ENCODE results near the gene CLSTN2. TPM values are rescaled to one million over a fixed set of nuclear protein-coding genes. Genes with fewer than 3 reads are reported as not detected.

The CLSTN2 gene
- total RNA-seq, 2 donors from 2014 or later, result not detected

DNA sequence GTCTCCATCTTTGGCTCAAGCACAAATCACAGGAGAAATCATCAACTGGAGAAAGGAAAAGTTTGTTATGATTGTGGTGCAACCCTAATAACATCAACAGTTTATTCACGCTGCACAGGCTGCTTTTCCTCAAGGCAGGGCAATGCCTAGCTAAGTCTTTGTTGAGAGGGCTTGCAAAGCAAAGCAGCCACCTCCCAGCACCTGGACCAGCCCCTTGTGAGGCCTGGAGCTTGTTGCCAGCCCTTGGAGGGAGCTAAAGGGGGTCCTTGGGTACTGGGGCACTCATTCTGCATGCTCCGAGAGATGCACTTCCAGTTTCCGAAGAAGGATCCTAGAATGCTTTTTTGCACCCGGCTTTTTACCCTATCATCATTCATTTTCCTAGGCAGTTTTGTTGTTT, 288.2 kb downstream of the CLSTN2 start:
- DNase-seq (no peak), ATAC-seq (replicated peaks in 1 of 2) (no peak)
- no peaks in the 10 kb centered on the region for H3K27me3 Mint-ChIP-seq (ENCODE audit: low read depth)
- no peak overlapping the region for H3K27ac Mint-ChIP-seq
- H3K4me1 Mint-ChIP-seq (ENCODE audit: low read depth), result no peaks in the 10 kb centered on the region
- H3K4me3 Mint-ChIP-seq, result no peak overlapping the region
- peaks cover 0 to 3% of the 10 kb centered on the region in 2 donors for H3K36me3 Mint-ChIP-seq (ENCODE audit: insufficient read depth in 2 of 2)
- peaks cover 3 to 4% of the 10 kb centered on the region in 2 donors for H3K9me3 Mint-ChIP-seq

DNA sequence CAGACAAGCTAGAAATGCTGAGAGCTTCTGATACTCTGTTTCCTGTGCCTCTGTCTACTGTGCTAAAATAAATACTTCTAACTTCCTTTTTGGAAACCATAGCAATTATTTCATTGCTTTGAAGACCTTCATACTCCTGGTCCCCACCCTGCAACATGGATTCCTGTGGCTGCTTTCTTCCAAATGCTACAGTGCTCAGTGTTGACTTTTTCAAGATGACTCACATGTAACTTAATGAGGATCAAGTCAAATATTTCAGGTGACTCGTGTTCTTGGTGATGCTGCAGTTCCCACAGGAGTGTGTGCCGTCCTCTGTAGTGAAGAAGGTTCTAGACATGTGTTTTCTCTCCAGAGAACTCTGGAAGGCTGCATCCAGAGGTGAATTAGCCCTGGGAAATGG, 288.6 kb downstream of the CLSTN2 start:
- Mint-ChIP-seq H3K4me3 (no peak overlapping the region), H3K9me3 (peaks cover 5 to 7% of the 10 kb centered on the region in 2 donors), H3K27ac (no peak overlapping the region), H3K27me3 (ENCODE audit: low read depth) (no peaks in the 10 kb centered on the region), H3K36me3 (ENCODE audit: insufficient read depth in 2 of 2) (peaks cover 0 to 4% of the 10 kb centered on the region in 2 donors), H3K4me1 (ENCODE audit: low read depth) (no peaks in the 10 kb centered on the region)
- no peak for DNase-seq
- ATAC-seq (replicated peaks in 1 of 2), result no peak

DNA sequence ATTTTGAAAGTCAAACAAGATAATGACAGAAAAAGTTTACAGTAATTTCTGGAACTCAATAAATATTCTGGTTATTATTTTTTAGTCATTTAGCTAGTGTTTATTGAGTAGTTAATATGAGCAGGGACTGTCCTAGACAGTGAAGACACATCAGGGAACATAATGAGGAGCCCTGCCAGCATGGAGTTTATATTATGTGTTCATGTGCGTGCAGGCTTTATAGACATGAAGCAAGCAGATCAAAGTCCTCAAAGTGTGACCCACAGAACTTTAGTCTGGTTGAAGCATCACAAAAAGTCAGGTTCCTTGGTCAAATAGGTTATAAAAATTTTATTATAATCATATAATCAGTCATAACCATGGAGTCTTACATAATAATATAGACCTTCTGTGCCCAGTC, 289.3 kb downstream of the CLSTN2 start:
- DNase-seq (no peak), ATAC-seq (replicated peaks in 1 of 2) (no peak)
- Mint-ChIP-seq H3K4me1 (ENCODE audit: low read depth) (no peaks in the 10 kb centered on the region), H3K36me3 (ENCODE audit: insufficient read depth in 2 of 2) (peaks cover 0 to 4% of the 10 kb centered on the region in 2 donors), H3K9me3 (peaks cover 5 to 7% of the 10 kb centered on the region in 2 donors), H3K27me3 (ENCODE audit: low read depth) (no peaks in the 10 kb centered on the region), H3K4me3 (no peak overlapping the region), H3K27ac (no peak overlapping the region)

DNA sequence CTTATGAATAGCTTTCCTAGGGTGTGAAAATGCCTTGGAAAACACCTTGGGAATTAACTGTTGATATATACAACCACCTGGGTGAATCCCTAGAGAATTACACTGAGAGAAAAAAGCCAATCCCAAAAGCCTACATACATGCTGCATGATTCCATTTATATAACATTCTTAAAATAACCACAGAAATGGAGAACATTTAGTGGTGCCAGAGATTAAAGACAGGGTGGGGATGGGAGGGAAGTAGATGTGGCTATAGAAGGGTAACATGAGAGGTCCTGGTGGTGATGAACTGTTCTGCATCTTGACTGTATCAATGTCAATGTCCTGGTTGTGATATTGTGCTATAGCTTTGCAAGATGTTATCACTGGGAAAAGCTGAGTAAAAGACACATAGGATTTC, 291.0 kb downstream of the CLSTN2 start:
- DNase-seq (no peak), ATAC-seq (replicated peaks in 1 of 2) (no peak)
- Mint-ChIP-seq H3K4me1 (ENCODE audit: low read depth) (no peaks in the 10 kb centered on the region), H3K36me3 (ENCODE audit: insufficient read depth in 2 of 2) (peaks cover 0 to 4% of the 10 kb centered on the region in 2 donors), H3K9me3 (peaks cover 8 to 11% of the 10 kb centered on the region in 2 donors), H3K4me3 (no peak overlapping the region), H3K27me3 (ENCODE audit: low read depth) (no peaks in the 10 kb centered on the region), H3K27ac (no peak overlapping the region)

DNA sequence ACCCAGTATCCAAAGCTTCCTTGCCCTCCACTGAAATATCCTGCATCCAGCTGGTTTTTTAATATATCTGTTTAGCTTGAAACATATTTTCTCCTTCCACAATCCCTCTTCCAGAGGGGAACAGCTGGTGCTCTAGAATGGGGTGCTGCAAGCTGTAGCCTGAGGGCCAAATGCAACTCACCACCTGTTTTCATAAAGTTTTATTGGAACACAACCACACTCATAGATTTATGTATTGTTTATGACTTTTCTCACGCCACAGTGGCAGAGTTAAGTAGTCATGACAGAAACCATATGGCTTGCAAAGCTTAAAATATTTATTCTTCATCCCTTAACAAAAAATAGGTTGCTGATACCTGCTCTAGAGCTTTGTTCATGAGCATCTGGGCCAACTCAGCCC, 298.7 kb downstream of the CLSTN2 start:
- DNase-seq (no peak), ATAC-seq (replicated peaks in 1 of 2) (no peak)
- Mint-ChIP-seq H3K27me3 (ENCODE audit: low read depth) (no peaks in the 10 kb centered on the region), H3K27ac (no peak overlapping the region), H3K4me3 (no peak overlapping the region), H3K9me3 (peaks cover 4 to 7% of the 10 kb centered on the region in 2 donors), H3K4me1 (ENCODE audit: low read depth) (no peaks in the 10 kb centered on the region), H3K36me3 (ENCODE audit: insufficient read depth in 2 of 2) (no peaks in the 10 kb centered on the region)

DNA sequence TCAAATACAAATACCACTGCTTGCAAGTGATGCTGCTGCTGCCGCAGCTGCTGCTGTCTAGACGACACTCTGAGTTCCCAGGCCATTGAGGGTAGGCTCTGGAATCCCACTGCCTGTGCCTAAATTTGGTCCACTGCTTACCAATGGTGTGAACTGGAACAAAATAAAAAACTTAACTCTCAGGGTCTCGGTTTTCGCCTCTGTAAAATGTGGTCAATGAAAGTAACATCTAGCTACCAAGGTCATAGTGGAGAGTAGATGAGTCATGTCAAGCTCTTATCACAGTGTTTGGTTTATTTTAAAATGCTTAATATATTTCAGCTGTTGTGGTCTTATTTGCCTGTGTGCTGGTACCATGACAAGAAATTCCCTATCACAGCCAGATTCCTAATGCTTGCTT, 299.3 kb downstream of the CLSTN2 start:
- Mint-ChIP-seq H3K36me3 (ENCODE audit: insufficient read depth in 2 of 2) (no peaks in the 10 kb centered on the region), H3K4me3 (no peak overlapping the region), H3K4me1 (ENCODE audit: low read depth) (no peaks in the 10 kb centered on the region), H3K27ac (no peak overlapping the region), H3K27me3 (ENCODE audit: low read depth) (no peaks in the 10 kb centered on the region), H3K9me3 (peaks cover 4 to 7% of the 10 kb centered on the region in 2 donors)
- no peak for ATAC-seq (replicated peaks in 1 of 2)
- no peak for DNase-seq

DNA sequence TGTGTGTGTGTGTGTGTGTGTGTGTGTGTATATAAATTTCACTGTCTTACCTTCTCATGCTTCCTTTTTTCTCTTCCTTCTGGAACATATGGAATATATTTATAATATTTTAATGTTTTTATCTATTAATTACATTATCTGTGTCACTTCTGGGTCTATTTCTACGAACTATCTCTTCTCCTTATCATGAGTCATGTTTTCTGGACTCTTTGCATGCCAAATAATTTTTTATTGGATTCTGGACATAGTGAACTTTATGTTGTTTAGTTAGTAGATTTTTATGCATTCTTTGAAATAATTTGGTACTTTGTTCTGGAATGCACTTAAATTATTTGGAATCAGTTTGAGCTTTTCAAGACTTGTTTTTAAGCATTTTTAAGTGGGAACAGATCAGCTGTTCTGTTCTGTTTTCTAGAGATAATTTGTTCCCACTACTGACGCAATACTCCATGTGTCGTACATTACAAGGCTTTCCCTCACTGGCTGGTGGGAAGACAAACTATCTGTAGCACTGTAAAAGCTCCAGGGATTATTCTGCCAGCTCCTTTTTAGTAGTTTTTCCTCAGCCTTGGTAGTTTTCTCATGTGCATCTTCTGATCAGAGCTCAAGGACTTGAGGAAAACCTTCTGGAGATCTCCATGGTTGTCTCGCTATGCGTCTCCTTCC, 302.0 kb downstream of the CLSTN2 start:
- DNase-seq, result no peak
- Mint-ChIP-seq H3K27me3 (ENCODE audit: low read depth) (no peaks in the 10 kb centered on the region), H3K36me3 (ENCODE audit: insufficient read depth in 2 of 2) (no peaks in the 10 kb centered on the region), H3K4me3 (no peak overlapping the region), H3K9me3 (peaks cover 0 to 5% of the 10 kb centered on the region in 2 donors), H3K27ac (no peak overlapping the region), H3K4me1 (ENCODE audit: low read depth) (no peaks in the 10 kb centered on the region)
- no peak for ATAC-seq (replicated peaks in 1 of 2)

DNA sequence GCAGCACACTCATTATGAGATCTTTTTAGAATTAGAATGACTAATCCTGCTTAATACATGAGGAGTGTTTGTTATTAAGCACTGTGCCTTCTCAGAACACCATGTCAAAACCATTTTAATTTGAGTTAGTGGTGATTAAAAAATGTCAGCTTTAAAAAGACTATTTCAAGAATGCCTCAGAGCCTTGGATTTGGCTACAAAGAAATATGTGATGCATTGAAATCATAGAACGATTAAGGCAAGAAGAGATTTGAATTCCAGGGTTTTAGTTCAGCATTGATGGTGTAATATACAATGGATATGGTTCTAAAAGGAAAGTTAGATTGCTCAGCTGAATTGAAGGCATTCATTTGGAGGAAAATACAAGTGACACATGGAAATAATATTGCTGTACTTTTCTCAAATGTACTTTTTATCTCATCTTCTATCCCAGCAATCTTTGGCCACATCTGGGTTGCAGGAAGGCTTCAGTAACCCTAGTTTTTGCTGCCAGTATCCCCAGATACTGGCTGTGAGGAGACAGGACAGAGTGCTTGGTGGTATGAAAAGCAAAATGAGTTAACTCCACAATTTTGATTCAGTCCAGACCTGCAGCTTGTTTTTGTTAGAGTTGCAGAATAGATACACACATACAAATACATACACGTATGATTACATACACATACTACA, 303.8 kb downstream of the CLSTN2 start:
- Mint-ChIP-seq H3K4me1 (ENCODE audit: low read depth) (no peaks in the 10 kb centered on the region), H3K27ac (no peak overlapping the region), H3K9me3 (peaks cover 0 to 5% of the 10 kb centered on the region in 2 donors), H3K36me3 (ENCODE audit: insufficient read depth in 2 of 2) (no peaks in the 10 kb centered on the region), H3K27me3 (ENCODE audit: low read depth) (no peaks in the 10 kb centered on the region), H3K4me3 (no peak overlapping the region)
- DNase-seq, result no peak
- no peak for ATAC-seq (replicated peaks in 1 of 2)

DNA sequence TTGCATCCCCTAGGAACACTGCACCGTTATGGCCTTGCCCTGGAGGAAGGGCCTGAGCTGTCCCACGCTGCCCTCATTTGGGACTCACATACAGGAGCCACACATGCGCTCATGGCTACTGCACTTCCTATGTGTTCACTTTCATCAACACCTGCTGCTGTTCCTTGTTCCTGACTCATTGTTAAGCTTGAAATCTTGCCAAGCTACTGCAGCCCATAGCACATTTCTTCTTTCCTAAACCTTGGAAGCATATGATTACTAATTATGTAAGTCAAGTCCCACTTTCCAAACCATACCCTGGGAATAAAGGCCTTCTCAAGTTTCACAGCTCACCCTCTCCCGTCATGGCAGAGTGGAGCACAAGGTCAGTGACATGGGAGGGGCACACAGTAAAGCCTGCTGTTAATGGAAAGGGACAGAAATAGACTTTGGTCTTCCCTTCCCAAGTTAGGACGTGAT, 307.9 kb downstream of the CLSTN2 start:
- no peaks in the 10 kb centered on the region for H3K36me3 Mint-ChIP-seq (ENCODE audit: insufficient read depth in 2 of 2)
- no peak for DNase-seq
- no peak overlapping the region for H3K27ac Mint-ChIP-seq
- H3K27me3 Mint-ChIP-seq (ENCODE audit: low read depth), result no peaks in the 10 kb centered on the region
- H3K9me3 Mint-ChIP-seq, result no peaks in the 10 kb centered on the region
- ATAC-seq (replicated peaks in 1 of 2), result no peak
- no peak overlapping the region for H3K4me3 Mint-ChIP-seq
- H3K4me1 Mint-ChIP-seq (ENCODE audit: low read depth), result no peaks in the 10 kb centered on the region

DNA sequence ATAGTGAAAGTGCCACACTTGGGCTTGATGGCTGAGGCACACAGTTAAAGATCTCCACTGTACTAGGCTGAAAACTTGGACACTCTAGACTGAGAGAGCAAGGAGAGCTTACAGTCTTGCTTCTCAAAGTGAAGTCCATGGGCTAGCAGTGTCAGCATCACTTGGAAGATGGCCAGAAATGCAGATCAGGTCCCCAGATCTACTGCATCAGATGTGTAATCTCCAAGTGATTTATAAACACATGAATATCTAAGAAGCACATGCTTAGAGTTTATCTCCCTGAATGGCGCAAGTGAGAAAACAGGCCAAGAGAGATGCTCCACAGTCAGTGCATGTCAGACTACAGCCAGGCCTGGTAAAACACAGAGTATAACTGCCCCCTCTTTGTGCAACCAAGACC, 308.6 kb downstream of the CLSTN2 start:
- no peaks in the 10 kb centered on the region for H3K27me3 Mint-ChIP-seq (ENCODE audit: low read depth)
- no peak overlapping the region for H3K27ac Mint-ChIP-seq
- ATAC-seq (replicated peaks in 1 of 2) (no peak), DNase-seq (no peak)
- H3K4me3 Mint-ChIP-seq, result no peak overlapping the region
- no peaks in the 10 kb centered on the region for H3K36me3 Mint-ChIP-seq (ENCODE audit: insufficient read depth in 2 of 2)
- H3K9me3 Mint-ChIP-seq, result no peaks in the 10 kb centered on the region
- no peaks in the 10 kb centered on the region for H3K4me1 Mint-ChIP-seq (ENCODE audit: low read depth)

DNA sequence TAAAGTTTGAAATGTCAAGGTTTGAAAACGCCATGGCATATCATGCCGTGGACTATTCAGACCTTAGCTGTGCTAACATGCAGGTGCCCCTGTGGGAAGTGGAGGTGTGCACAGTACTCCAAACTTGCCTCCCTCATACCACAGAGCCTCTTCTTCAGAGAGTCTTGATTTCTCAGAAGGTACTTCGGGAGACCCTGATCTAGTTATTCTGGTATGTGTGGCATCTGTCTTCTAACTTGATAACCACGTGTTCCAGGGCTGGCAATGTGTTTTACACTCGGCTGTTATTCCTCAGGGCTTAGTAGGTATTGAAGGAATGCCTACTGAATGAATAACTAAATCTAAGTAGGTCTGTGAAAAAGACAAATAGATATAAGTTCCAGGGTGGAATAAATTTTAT, 309.9 kb downstream of the CLSTN2 start:
- H3K4me1 Mint-ChIP-seq (ENCODE audit: low read depth), result no peaks in the 10 kb centered on the region
- no peaks in the 10 kb centered on the region for H3K36me3 Mint-ChIP-seq (ENCODE audit: insufficient read depth in 2 of 2)
- ATAC-seq (replicated peaks in 1 of 2), result no peak
- H3K4me3 Mint-ChIP-seq, result no peak overlapping the region
- no peaks in the 10 kb centered on the region for H3K27me3 Mint-ChIP-seq (ENCODE audit: low read depth)
- no peak for DNase-seq
- no peaks in the 10 kb centered on the region for H3K9me3 Mint-ChIP-seq
- no peak overlapping the region for H3K27ac Mint-ChIP-seq

DNA sequence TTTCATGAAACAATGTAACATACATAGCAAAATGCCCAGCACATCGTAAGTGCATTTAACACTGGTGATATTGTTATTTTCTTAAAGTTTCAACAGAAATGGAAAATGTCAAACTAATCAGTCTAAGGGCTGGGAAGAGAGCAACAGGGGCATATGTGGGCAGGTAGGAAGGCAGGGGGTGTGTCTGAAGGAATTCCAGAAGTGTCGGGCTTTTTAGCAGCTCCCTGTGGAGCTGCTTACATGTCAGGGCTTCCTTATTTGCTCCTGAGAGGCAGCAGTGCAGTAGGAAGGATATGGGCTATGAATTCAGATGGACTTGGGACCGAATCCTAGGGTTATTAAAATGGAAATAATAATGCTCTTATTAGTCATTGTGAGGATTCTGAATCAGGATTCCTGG, 311.6 kb downstream of the CLSTN2 start:
- H3K27ac Mint-ChIP-seq, result no peak overlapping the region
- H3K36me3 Mint-ChIP-seq (ENCODE audit: insufficient read depth in 2 of 2), result no peaks in the 10 kb centered on the region
- ATAC-seq (replicated peaks in 1 of 2) (no peak), DNase-seq (no peak)
- no peaks in the 10 kb centered on the region for H3K9me3 Mint-ChIP-seq
- no peaks in the 10 kb centered on the region for H3K27me3 Mint-ChIP-seq (ENCODE audit: low read depth)
- H3K4me1 Mint-ChIP-seq (ENCODE audit: low read depth), result no peaks in the 10 kb centered on the region
- no peak overlapping the region for H3K4me3 Mint-ChIP-seq

DNA sequence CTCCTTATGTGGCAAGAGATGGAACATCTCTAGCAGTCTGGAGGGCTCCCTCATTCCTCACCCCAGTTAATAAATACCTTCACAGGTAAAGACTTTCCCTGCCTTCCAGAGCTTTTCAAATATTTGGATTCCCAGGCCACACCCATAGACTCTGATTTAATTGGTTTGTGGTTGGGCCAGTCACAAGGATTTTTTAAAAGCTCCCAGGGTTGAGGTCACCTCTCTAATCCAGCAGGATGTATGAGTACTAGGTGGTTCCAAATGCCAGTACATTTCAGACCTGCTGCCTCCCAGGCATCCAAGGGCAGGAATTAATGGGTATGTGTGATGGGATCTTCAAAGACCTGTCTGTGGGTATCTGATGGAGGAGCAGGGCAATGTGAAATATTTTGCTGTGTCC, 312.8 kb downstream of the CLSTN2 start:
- DNase-seq (no peak), ATAC-seq (replicated peaks in 1 of 2) (no peak)
- Mint-ChIP-seq H3K9me3 (no peaks in the 10 kb centered on the region), H3K27ac (no peak overlapping the region), H3K36me3 (ENCODE audit: insufficient read depth in 2 of 2) (no peaks in the 10 kb centered on the region), H3K4me3 (no peak overlapping the region), H3K4me1 (ENCODE audit: low read depth) (no peaks in the 10 kb centered on the region), H3K27me3 (ENCODE audit: low read depth) (no peaks in the 10 kb centered on the region)

DNA sequence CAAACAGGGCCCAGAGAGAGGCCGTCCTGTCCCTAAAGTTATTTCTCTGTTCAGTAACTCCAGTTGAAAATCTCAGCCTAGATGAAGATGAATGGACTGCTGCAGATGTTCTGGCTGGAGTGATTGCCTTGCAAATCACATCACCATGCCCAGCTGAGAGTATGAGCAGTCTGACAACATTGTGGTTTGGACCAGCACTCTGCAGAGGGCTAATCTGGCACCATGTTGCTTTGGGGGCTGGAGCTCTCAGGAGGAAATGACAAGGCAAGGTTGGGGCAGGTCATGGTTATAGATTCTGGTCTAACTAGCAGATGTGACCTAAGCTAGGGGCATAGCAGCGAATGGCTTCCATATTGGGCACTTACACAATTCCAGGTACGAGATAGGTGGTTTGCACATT, 314.2 kb downstream of the CLSTN2 start:
- Mint-ChIP-seq H3K36me3 (ENCODE audit: insufficient read depth in 2 of 2) (no peaks in the 10 kb centered on the region), H3K27me3 (ENCODE audit: low read depth) (no peaks in the 10 kb centered on the region), H3K4me1 (ENCODE audit: low read depth) (no peaks in the 10 kb centered on the region), H3K9me3 (no peaks in the 10 kb centered on the region), H3K4me3 (no peak overlapping the region), H3K27ac (no peak overlapping the region)
- ATAC-seq (replicated peaks in 1 of 2) (no peak), DNase-seq (no peak)

Data from activated T-cell treated with anti-CD3 and anti-CD28 coated beads, Interleukin-2, amount 50 U/mL, for 72 hours (primary cell).